GM12892 (cell line): Measurements from ENCODE around the gene EIF3F.

Experiments used
- POLR2A ChIP-seq: IDR thresholded peaks from 2 replicates; pipeline ENCODE4 v1.6.1; 2011; ENCODE audit warnings: low read depth, low read length, control low read depth
- POLR2AphosphoS5 ChIP-seq: IDR thresholded peaks from 2 replicates; pipeline ENCODE4 v1.6.1; 2011; ENCODE audit warnings: low read depth, low read length, control low read depth

GRCh38 chr11:8009856-8010255 lies 22.7 kb downstream of the EIF3F start:
- TF ChIP-seq POLR2AphosphoS5, result no peak
- TF ChIP-seq POLR2A, result no peak
